GM10266 (cell line): ENCODE results near the gene RNASEH2A.

Experiments used
- DNase-seq: peaks from one replicate; pipeline ENCODE4 v3.0.0; 2012; ENCODE audit errors: extremely low spot score
- CTCF ChIP-seq: IDR thresholded peaks from 2 replicates; pipeline ENCODE4 v1.5.1; 2012; ENCODE audit warnings: mild to moderate bottlenecking, low read depth; ENCODE audit not compliant: control insufficient read depth, insufficient read depth; ENCODE audit errors: missing control alignments

Gene RNASEH2A

DNA sequence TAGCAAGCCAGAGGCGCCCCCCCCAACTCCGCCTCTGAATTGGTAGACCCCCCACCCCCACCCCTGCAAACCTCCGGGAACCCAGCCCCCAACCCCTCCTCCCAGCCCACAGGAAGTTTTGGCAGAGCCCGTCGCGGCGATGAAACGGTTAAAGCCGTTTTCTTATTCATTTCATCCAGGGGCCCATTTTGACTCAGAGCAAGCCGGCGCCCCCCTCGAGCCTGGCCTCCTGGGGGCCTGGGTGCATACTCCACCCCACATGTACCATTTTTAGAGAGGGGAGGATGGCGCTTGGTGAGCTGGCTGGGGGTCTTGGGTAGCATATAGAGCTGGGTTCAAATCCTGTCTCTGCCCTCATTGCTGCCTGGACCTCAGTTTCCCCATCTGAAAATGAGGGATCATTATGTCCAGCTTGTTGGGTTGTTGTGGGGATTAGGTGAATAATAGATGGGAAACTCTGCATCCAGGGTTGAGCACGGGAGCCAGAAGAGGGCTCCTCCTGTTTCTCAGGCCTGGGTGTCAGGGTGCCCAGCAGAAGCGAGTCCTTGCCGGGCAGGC is 23.0 kb upstream of the RNASEH2A start:
- TF ChIP-seq CTCF: no peak
- no peak for DNase-seq

DNA sequence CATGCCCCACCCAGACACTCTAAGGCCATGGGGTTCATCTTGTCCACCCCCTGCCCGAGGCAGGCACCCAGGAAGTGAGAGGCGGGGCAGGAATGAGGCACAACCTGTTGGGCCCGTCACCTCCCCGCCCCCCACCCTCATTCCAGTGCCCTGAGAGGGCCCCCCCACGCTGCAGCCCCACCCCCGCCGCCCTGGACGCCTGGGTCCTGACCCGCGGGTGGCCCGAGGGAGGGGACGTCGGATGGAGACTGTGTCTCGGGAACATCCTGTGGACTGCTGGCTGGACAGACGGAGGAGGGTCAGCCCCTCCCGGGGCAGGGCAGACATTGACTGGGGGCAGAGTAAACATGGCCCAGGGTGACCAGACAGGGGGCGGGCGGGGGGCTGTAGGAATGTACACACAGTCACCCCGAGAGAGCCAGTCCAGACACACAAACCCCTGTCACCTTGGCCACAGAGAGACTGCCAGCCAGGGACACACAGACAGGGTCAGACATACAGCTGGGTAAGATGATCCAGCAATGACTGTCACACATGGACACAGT is 22.5 kb upstream of the RNASEH2A start:
- DNase-seq: no peak
- TF ChIP-seq CTCF: no peak

- TF ChIP-seq CTCF: no peak
- no peak for DNase-seq
These were observed 22.0 kb upstream of the RNASEH2A start for GRCh38 chr19:12784394-12784870.

- TF ChIP-seq CTCF: no peak
These were observed 21.4 kb upstream of the RNASEH2A start for GRCh38 chr19:12784871-12785430.

GRCh38 chr19:12785431-12786031 is 20.9 kb upstream of the RNASEH2A start:
- no peak for TF ChIP-seq CTCF
- no peak for DNase-seq

More at GRCh38 chr19:12784871-12785430, 21.4 kb upstream of the RNASEH2A start:
- no peak for DNase-seq

- DNase-seq: peak; percentile 12
- TF ChIP-seq CTCF: no peak
These were observed 20.1 kb upstream of the RNASEH2A start for GRCh38 chr19:12786141-12786870.

DNA sequence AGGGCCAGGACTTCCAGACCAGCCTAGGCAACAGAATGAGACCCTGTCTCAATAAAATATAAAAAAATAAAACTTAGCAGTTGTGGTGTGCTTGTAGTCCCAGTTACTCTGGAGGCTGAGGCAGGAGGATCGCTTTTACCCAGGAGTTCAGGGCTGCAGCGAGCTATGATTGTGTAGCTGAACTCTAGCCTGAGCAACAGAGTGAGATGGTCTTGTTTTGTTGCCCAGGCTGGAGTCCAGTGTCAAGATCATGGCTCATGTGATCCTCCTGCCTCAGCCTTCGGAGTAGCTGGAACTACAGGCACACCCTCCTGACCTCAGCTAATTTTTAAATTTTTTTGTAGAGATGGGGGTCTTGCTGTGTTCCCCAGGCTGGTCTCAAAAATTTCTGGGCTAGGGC is 19.4 kb upstream of the RNASEH2A start:
- TF ChIP-seq CTCF: no peak
- DNase-seq: no peak
